ENCODE data around the gene ADAMTSL1. TPM values are rescaled to one million over a fixed set of nuclear protein-coding genes. Genes with fewer than 3 reads are reported as not detected.

The ADAMTSL1 gene
- polyA plus RNA-seq, 3 donors = 12.1 to 18.2 (median 14.2) TPM

DNA sequence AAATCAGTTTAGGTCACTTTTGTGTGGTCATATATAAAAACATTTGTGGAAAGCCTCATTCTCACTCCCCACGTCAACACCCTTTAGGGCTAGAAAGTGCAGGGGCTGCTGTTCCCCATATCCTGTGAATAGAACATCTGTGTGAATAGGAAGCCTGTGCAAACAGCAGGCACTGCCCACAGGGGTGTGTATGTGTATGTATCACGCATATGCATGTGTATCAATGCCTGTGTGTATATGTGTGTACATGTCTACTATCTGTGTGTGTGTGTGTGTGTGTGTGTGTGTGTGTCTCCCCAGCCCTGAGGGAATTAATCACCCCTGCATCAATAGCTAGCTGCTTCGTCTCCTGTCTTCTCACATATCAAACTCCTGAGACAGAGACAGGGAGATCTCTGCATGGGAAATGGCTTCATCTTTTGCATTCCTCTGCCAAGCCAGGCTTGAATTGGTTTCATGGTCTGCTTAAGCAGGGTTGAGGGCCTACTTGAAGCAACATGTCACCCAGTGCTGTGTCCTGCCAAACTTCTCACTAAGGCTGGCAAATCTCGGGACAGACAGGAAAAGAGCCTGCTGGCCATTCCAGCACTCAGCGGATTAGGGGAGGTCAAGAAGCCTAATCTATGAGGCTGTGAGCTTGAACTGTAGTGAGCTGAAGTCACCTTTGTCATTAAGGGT is 265.8 kb downstream of the ADAMTSL1 start:
- no peak for DNase-seq (ENCODE audit: extremely low read depth in 1 of 11, low read depth in 9 of 11, low spot score in 4 of 11)

GRCh38 chr9:18741359-18741758 is 267.4 kb downstream of the ADAMTSL1 start:
- no peak for DNase-seq (ENCODE audit: extremely low read depth in 1 of 11, low read depth in 9 of 11, low spot score in 4 of 11)

GRCh38 chr9:18741945-18742344 is 268.0 kb downstream of the ADAMTSL1 start:
- DNase-seq (ENCODE audit: extremely low read depth in 1 of 11, low read depth in 9 of 11, low spot score in 4 of 11) = no peak

DNA sequence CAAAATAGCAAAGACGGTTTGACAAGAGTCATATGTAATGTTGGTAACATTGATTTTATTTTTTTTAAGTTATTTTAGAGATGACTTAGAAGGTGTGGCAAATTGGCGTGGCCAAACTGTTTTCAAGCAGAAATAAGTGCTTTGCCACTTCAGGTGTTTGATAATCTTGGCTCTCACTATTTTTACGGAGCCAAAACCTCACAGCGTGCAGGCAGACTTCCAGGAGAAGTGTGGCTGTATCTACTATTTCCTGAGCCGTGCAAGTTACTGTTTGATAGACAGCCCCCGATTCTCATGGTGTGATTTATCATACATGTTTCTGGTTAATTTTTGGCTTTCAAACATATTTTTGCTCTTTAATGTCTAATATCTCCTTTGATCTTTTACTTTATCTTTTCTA is 269.5 kb downstream of the ADAMTSL1 start:
- DNase-seq (ENCODE audit: extremely low read depth in 1 of 11, low read depth in 9 of 11, low spot score in 4 of 11) = no peak

DNA sequence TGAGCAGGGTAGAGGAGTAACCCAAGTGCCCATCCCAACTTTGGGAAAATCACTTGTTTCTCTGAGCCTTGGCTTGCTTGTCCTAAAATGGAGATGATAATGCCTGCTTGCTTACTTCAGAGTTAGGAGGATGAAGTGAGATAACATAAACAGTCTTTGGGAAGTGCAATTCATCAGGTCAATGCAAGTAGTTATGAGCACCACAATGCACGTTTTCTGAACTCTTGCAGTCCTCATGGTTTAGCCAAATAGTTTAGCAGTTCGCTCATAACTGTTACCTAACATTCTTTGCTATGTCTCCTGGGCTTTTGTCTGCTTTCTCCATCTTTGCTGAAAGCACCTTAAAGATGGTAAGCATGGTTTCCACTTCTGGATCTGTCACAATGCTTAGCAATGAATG is 270.0 kb downstream of the ADAMTSL1 start:
- DNase-seq (ENCODE audit: extremely low read depth in 1 of 11, low read depth in 9 of 11, low spot score in 4 of 11) = no peak

DNA sequence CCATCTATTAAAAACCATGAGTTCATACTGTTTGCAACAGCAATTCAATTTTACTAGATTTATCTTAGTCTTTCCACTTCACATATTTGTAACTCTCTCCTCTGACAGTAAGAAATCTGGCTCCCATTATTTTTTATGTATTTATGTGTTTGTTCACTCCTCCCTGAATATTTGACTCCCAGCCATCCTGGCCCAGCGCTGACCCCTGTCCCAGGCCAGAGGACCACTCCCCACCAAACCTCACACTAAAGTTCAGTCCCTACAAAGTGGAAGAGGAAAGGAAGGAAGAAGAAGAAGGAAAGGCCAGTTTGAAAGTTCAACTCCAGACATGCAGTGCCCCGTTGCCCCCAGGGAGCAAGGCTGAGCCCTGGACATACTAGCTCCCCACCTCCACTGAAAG is 271.8 kb downstream of the ADAMTSL1 start:
- no peak for DNase-seq (ENCODE audit: extremely low read depth in 1 of 11, low read depth in 9 of 11, low spot score in 4 of 11)

DNA sequence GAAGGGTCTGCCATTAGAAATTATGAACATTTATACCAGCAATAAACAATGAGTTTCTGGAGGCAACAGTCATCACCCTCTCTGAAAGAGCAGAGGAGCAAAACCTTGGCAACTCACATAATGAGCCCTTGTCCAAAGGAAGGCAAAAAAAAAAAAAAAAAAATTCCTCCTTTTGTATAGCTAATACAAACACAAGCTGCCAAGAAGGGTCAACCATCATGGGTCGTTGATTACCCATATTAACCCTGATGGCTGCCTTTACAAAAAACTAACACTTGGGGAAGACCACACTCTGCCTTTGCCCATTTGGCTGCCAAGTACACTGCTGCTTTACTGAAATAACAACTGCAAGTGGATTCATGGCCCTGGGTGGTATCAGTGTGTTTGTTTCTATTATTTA is 272.7 kb downstream of the ADAMTSL1 start:
- no peak for DNase-seq (ENCODE audit: extremely low read depth in 1 of 11, low read depth in 9 of 11, low spot score in 4 of 11)

GRCh38 chr9:18747595-18747994 is 273.6 kb downstream of the ADAMTSL1 start:
- no peak for DNase-seq (ENCODE audit: extremely low read depth in 1 of 11, low read depth in 9 of 11, low spot score in 4 of 11)

DNA sequence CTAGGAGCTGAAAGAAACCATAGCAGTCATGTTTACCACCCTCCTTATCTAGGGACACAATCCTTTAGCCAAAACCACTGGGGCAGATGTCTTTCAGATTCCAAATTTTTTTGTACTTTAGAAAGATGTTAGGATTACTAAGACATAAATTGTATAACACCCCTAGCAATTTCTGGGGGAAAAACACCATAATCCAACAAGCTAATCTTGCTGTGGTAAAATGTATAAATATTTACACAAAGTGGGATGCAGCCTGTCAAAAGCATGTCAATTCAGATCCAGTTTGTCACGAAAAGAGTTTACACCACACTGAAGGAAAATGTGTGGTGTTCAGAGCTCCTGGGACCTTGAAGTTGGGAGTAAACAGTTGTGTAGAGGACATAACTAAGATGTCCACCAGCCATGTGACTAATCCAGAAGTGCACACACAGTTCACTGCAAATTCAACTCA is 274.3 kb downstream of the ADAMTSL1 start:
- no peak for DNase-seq (ENCODE audit: extremely low read depth in 1 of 11, low read depth in 9 of 11, low spot score in 4 of 11)

- DNase-seq (ENCODE audit: extremely low read depth in 1 of 11, low read depth in 9 of 11, low spot score in 4 of 11) = no peak
Measured at GRCh38 chr9:18749711-18750110, 275.8 kb downstream of the ADAMTSL1 start.

DNA sequence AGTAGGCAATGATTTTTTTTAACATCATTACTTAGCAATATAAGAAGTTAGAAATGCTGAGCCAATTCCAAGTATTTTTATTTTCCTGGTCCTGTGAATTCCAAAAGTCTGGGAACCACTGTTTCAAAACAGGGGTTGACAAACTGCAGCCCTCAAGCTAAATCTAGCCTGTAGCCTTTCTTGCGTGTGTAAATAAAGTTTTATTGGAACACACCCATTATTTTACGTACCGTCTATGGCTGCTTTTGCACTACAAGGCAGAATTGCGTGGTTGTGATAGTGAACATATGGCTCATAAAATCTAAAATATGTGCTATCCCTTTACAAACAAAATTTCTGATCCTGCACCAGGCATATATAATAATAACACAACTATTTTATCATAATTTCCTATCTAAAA is 280.0 kb downstream of the ADAMTSL1 start:
- no peak for DNase-seq (ENCODE audit: extremely low read depth in 1 of 11, low read depth in 9 of 11, low spot score in 4 of 11)

- no peak for DNase-seq (ENCODE audit: extremely low read depth in 1 of 11, low read depth in 9 of 11, low spot score in 4 of 11)
Measured at GRCh38 chr9:18754537-18754936, 280.6 kb downstream of the ADAMTSL1 start.

GRCh38 chr9:18755263-18755662 is 281.3 kb downstream of the ADAMTSL1 start:
- no peak for DNase-seq (ENCODE audit: extremely low read depth in 1 of 11, low read depth in 9 of 11, low spot score in 4 of 11)

DNA sequence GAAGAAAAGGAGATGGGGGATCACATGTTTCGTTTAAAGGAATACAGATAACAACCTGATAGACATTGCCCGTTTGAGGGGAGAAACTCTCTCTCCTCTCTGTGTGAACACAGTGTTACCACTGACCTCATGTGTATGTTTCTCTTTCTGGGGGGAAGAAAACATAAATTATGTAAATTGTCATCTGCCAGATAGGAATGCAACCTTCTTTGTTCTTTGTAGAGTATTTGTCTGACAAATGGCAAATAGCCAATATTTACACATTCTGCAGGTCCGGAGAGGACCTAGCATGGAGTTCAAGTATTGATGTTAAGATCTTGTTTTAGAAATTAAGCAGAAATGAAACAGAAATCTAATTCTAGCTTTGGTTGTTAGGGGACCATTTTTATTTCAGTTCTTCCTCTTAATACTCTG is 282.8 kb downstream of the ADAMTSL1 start:
- no peak for DNase-seq (ENCODE audit: extremely low read depth in 1 of 11, low read depth in 9 of 11, low spot score in 4 of 11)

DNA sequence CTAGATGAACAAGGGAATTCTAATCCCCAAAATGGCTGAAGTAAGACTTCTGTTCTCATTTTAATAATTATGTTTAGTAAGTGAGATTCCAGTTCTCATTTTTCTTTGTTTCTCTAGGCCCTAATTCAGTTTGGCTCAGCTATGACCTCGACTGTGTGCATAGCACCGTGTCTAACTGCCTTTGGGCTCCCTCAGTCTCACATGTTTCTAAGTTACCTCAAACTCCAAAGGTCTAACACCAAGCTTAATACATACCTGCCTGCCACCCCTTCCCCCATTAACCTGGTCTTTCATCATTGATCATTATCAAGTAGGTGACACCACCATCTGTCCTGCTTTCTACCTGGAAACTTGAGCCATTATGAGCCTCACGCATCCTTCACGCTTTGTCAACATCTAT is 285.9 kb downstream of the ADAMTSL1 start:
- peak in 1 of 11 donors; percentile 32 for DNase-seq (ENCODE audit: extremely low read depth in 1 of 11, low read depth in 9 of 11, low spot score in 4 of 11)

GRCh38 chr9:18761742-18762300 is 287.9 kb downstream of the ADAMTSL1 start:
- DNase-seq (ENCODE audit: extremely low read depth in 1 of 11, low read depth in 9 of 11, low spot score in 4 of 11) = no peak

DNA sequence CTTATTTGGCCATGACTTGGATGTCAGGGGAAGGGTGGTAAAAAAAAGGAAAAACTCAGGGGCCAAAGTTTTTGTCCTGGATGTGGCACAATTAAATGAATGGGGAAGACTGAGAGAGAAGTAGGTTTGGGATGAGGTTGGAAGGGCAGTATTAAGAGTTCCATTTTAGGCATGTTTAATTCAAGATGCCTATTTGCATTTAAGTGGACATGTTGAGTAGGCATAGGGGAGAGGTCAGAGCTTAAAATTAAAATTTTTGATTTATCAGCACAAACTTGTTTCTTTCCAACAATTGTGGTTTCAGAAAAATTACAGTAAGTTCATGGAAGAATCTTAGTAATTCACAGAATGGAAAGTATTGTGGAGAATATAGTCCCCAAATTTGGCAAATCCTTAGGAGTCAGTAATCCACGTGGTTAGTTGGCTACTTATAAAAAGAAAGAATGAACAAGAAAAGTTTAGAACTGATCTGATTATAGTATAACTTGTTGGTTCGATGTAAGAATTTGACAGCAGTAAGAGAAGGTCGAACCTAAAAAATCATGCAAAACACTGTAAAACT is 293.1 kb downstream of the ADAMTSL1 start:
- DNase-seq (ENCODE audit: extremely low read depth in 1 of 11, low read depth in 9 of 11, low spot score in 4 of 11) = no peak

DNA sequence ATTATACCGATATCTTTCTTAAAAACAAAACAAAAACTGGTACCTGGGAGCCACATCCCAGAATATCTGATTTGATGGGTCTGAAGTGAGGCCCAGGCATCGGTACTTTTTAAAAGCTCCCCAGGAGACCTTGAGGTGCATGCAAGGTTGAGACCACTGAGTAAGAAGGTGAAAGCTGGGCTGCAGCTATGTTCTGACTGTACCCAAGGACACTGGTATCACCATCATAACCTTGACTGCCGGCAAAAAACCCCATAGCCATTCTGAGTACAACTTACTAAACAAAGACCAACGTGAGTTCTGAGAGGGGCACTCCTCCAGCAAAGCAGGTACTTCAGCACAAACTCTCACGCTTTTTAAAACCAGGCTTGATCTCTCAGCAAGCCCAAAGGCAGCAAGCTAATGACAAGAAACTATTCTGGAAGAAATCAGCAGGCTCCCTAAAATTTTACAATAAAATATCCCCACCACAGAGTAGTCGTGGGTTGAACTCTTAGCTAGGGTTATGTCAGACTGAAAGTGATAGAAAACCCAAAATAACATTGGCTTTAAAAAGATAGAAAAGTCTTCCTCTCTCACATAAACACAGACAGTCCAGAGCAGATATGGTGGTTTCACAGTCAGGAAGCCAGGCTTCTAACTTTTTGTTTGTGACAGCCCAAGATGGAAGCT is 295.1 kb downstream of the ADAMTSL1 start:
- no peak for DNase-seq (ENCODE audit: extremely low read depth in 1 of 11, low read depth in 9 of 11, low spot score in 4 of 11)

DNA sequence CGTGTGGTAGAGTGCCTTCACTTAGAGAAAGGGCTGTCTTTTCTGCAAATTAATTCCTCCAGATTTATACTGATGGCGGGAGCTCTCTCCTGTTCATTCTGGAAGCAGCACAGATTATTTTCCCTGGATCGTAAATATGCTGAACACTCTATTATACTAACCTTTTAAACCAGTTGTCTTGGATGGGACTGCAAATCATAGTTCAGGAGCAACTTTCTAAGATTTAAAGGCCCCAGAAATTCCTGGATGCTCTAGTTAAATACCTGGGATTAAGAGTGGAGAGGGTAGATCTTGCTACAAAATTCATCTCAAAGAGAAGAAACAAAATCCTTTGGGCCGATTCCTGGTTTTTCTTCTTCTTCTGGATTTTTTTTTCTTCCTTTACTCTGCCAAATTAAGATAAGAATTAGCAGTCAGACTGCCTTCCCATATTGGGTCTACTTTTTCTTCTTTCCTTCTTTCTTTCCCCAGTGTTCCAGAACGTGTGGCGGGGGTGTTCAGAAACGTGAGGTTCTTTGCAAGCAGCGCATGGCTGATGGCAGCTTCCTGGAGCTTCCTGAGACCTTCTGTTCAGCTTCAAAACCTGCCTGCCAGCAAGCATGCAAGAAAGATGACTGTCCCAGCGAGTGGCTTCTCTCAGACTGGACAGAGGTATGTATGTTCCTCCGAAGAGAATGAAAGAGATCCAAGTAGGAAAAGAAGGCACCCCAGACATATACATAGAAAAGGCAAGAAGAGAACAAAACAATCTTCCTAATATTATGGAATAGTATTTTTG is 296.4 kb downstream of the ADAMTSL1 start:
- DNase-seq (ENCODE audit: extremely low read depth in 1 of 11, low read depth in 9 of 11, low spot score in 4 of 11) = no peak

DNA sequence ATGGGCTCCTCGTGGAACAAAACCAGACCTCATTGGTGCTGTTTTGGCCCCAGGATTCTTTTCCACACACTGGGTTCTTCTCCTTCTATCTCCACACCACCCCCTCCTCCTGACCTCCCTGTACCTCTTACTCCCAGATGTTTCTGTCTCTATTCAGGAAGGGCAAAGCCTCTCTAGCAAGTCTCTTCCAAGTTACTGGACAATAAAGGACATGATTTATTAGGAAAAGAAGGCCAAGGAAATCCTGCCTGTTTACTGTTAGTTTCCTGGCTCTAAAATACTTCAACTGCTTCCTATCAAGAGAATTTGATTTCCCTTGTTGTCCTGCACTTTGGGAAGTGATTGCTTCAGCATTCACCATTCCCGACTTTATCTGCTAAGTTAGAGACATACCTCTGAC is 297.1 kb downstream of the ADAMTSL1 start:
- DNase-seq (ENCODE audit: extremely low read depth in 1 of 11, low read depth in 9 of 11, low spot score in 4 of 11) = no peak
